Muscle of leg (tissue), 11 donors: ENCODE measurements around the gene CDC42SE2. TPM values are rescaled to one million over a fixed set of nuclear protein-coding genes. Genes with fewer than 3 reads are reported as not detected.
A peak's percentile ranks its signal among the peaks of the same experiment; 100 is the strongest.
"Not testable (repeated sequence)": the region's sequence is repeated elsewhere in the genome, so short reads cannot be mapped to it uniquely, and the experiment has no call there.

Experiments
- DNase-seq: peaks from one replicate; pipeline ENCODE4 v3.0.0; 2013
- H3K27ac ChIP-seq: one replicate; pipeline ENCODE4 v1.5.1; 2013; ENCODE audit warnings: mild to moderate bottlenecking, low read length, control low read depth
- H3K27me3 ChIP-seq: one replicate; pipeline ENCODE4 v1.6.1; 2013; ENCODE audit warnings: low read length; ENCODE audit not compliant: control insufficient read depth, insufficient read depth
- H3K36me3 ChIP-seq: one replicate; pipeline ENCODE4 v1.6.1; 2013; ENCODE audit warnings: low read length; ENCODE audit not compliant: control insufficient read depth, insufficient read depth
- H3K4me1 ChIP-seq: one replicate; pipeline ENCODE4 v1.6.1; 2013; ENCODE audit warnings: low read length; ENCODE audit not compliant: control insufficient read depth, insufficient read depth
- H3K4me3 ChIP-seq: one replicate; pipeline ENCODE4 v1.5.1; 2013; ENCODE audit warnings: low read length, control low read depth
- H3K9me3 ChIP-seq: replicated peaks from 2 replicates; pipeline ENCODE4 v1.6.1; 2013; ENCODE audit warnings: low read depth, low read length; ENCODE audit not compliant: control insufficient read depth
- WGBS: methylation state at CpG from one replicate; pipeline ENCODE4 v1.1.5; 2013; ENCODE audit warnings: missing lambda C conversion rate; ENCODE audit not compliant: insufficient coverage; 5-methylcytosine and 5-hydroxymethylcytosine counted together
- polyA plus RNA-seq, 8 donors: library from polyadenylated mRNA; unstranded; fragments of 120-200 nt; gene quantifications; one replicate each; pipeline versions ENCODE4 v1.2.1 to v1.2.3, GENCODE V29; 2013; ENCODE audit warnings: inconsistent platforms in 1 of 8, low replicate concordance in 1 of 8; ENCODE audit not compliant: insufficient read length in 8 of 8, insufficient read depth in 1 of 8
- total RNA-seq: library from RNA; stranded (reverse); fragments of 120-200 nt; gene quantifications from one replicate; pipeline ENCODE4 v1.2.4, GENCODE V29; 2013

Gene CDC42SE2
- total and polyA plus RNA-seq, 9 donors: 19.7 to 27.3 (median 24.4) TPM

DNA sequence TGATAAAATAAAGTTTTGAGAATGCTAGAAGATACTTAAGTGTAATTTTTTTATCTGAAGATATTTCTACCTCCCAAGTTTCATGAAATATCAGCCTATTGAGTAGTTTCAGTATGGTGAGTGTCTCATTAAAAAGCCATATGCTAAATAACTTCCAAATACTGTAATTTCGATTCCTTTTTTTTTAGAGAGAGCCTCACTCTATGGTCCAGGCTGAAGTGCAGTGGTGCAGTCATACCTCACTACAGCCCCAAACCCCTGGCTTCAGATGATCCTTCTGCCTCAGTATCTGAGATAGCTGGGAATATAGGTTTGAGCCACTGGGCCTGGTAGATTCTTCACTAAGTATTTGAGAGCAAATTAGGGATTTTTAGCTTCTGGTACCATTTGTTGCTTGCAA is 24.5 kb downstream of the CDC42SE2 start:
- Histone ChIP-seq H3K36me3 (no peaks in the 10 kb centered on the region), H3K4me3 (no peak overlapping the region), H3K27ac (no peak overlapping the region), H3K9me3 (no peaks in the 10 kb centered on the region), H3K4me1 (no peaks in the 10 kb centered on the region), H3K27me3 (no peaks in the 10 kb centered on the region)
- DNase-seq: no peak
- no CpG with 5 or more reads among the region's 1 CpG for WGBS

DNA sequence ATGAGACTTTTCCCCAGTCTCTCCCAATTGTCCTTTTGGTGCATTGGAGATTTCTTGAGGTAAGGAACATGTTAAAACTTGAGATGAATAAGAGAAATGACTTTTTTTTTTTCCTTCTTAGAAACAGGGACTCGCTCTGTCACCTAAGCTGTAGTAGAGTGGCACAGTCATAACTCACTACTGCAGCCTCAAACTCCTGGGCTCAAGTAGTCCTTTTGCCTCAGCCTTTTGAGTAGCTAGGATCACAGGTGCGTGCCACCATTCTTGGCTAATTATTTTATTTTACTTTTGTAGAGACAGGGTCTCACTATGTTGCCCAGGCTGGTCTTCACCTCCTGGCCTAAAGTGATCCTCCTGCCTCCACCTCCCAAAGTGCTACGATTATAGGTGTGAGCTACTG is 25.9 kb downstream of the CDC42SE2 start:
- H3K36me3 ChIP-seq: no peaks in the 10 kb centered on the region
- H3K27me3 ChIP-seq: no peaks in the 10 kb centered on the region
- H3K9me3 ChIP-seq: no peaks in the 10 kb centered on the region
- no peaks in the 10 kb centered on the region for H3K4me1 ChIP-seq
- no peak overlapping the region for H3K27ac ChIP-seq
- no peak overlapping the region for H3K4me3 ChIP-seq
- WGBS: no CpG with 5 or more reads among the region's 3 CpGs
- no peak for DNase-seq

DNA sequence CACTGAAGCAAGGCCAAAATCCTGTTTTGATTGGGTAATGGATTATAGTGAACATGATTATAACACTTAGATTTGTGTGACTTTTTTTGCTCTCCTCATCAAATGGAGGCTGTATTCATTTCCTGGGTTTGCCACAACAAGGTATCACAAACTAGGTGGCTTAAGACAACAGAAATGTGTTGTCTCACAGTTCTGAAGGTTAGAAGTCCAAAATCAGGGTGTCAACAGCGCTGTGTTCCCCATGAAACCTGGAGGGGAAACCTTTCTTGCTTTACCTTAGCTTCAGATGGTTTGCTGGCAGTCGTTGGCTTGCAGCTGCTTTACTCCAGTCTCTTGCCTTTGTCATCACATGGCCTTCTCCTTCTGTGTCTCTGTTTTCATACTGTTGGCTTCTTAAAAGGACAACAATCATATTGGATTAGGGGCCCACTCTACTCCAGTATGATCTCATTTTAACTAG is 32.4 kb downstream of the CDC42SE2 start:
- Histone ChIP-seq H3K36me3 (no peaks in the 10 kb centered on the region), H3K4me3 (no peak overlapping the region), H3K9me3 (no peaks in the 10 kb centered on the region), H3K4me1 (no peaks in the 10 kb centered on the region), H3K27me3 (no peaks in the 10 kb centered on the region), H3K27ac (no peak overlapping the region)
- DNase-seq: no peak
- WGBS: no CpG with 5 or more reads among the region's 2 CpGs

DNA sequence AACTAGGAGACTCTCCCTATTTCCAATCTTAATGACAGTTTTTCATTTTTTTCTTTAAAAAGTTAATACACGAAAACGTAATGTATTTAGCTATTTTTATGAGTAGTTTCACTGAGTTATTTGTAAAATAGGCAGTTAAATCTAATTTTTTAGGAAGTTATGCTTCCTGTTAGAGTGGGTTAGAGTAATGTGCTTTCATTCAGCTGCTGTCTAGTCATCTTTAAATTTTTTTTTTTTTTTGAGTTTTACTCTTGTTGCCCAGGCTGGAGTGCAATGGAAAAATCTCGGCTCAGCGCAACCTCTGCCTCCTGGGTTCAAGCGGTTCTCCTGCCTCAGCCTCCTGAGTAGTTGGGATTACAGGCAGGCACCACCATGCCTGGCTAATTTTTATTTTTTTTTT is 34.0 kb downstream of the CDC42SE2 start:
- Histone ChIP-seq H3K27me3 (no peaks in the 10 kb centered on the region), H3K9me3 (no peaks in the 10 kb centered on the region), H3K4me1 (no peaks in the 10 kb centered on the region), H3K36me3 (no peaks in the 10 kb centered on the region), H3K4me3 (no peak overlapping the region), H3K27ac (no peak overlapping the region)
- WGBS: no CpG with 5 or more reads among the region's 5 CpGs
- DNase-seq: no peak

DNA sequence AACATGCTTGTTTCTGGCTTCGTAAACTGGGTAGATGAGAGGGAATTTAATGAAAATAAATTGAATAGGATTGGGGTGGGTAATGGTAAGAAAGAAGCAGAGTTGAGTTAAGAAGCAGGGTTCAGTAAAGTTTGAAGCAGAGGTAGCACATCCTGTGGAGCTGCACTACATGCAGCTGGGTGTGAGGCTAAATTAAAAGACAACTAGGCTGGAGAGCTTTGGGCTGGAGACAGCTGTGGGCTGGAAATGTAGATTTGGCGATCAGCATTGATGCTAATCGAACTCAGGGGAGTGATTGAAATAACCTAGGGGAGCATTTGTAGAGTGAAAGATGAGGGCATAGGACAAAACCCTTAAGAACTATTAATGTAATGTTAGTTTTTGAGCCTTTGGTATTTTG is 35.6 kb downstream of the CDC42SE2 start:
- H3K9me3 ChIP-seq: no peaks in the 10 kb centered on the region
- DNase-seq: no peak
- WGBS: 78% methylated on average over 3 of the region's 3 CpGs
- H3K36me3 ChIP-seq: no peaks in the 10 kb centered on the region
- no peaks in the 10 kb centered on the region for H3K27me3 ChIP-seq
- H3K27ac ChIP-seq: no peak overlapping the region
- H3K4me3 ChIP-seq: no peak overlapping the region
- H3K4me1 ChIP-seq: no peaks in the 10 kb centered on the region

DNA sequence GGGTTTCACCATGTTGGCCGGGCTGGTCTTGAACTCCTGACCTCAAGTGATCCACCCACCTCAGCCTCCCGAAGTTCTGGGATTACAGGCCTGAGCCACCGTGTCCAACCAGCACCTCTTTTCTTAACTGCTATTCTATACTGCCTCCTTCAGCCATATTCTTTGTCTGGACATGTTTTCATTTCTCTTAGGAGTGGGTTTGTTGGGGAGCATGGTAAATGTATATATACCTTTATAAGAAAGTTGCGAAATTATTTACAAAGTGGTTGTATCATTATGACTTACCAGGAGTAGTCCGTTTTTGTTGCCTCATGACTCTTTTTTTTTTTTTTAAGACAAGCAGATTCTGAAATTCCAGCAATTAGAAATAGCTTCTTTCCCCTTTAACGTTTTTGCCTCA is 38.7 kb downstream of the CDC42SE2 start:
- Histone ChIP-seq H3K4me1 (no peaks in the 10 kb centered on the region), H3K36me3 (no peaks in the 10 kb centered on the region), H3K4me3 (no peak overlapping the region), H3K9me3 (no peaks in the 10 kb centered on the region), H3K27me3 (no peaks in the 10 kb centered on the region), H3K27ac (no peak overlapping the region)
- WGBS: 14% methylated on average over 1 of the region's 6 CpGs
- DNase-seq: no peak

DNA sequence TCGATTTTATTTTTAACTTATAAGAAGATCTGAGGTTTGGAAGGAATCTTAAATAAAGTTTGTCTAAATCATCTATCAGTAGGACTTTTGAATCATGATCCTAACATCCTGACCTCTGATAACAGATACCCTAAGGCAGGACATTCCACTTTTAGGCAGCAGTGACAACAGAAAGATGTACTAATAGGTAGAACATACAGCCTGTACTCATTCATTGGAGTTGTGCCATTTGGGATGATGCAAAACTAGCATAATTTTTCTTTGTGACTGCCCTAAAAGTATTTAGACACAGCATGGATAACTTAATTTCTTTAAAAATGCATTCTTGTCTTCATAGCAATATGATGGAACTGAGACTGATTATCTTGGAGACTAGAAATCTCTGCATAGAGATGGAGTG is 39.7 kb downstream of the CDC42SE2 start:
- H3K27ac ChIP-seq: no peak overlapping the region
- DNase-seq: peak; percentile 16
- no peaks in the 10 kb centered on the region for H3K27me3 ChIP-seq
- H3K4me1 ChIP-seq: no peaks in the 10 kb centered on the region
- no peaks in the 10 kb centered on the region for H3K36me3 ChIP-seq
- no peak overlapping the region for H3K4me3 ChIP-seq
- H3K9me3 ChIP-seq: no peaks in the 10 kb centered on the region
- WGBS: no CpG with 5 or more reads among the region's 1 CpG

DNA sequence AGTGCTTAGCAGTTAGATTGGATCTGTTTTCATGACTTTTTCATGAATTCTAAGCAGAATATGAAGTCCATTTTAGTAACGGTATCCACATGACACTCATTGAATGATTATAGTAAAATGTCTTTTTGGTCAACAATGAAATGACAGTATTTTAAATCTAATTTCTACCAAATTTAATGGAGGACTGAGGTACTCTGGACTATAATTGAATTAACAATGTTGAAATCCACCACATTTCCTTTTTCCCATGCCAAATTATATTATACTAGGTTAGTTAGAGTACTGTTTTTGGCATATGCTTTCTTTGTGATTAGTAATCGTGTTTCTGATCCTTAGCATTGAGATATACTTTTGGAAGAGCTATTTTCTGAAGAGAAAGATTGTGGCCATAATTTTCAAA is 40.6 kb downstream of the CDC42SE2 start:
- no CpG with 5 or more reads among the region's 2 CpGs for WGBS
- Histone ChIP-seq H3K27ac (no peak overlapping the region), H3K27me3 (no peaks in the 10 kb centered on the region), H3K4me1 (no peaks in the 10 kb centered on the region), H3K4me3 (no peak overlapping the region), H3K36me3 (no peaks in the 10 kb centered on the region), H3K9me3 (no peaks in the 10 kb centered on the region)
- no peak for DNase-seq

DNA sequence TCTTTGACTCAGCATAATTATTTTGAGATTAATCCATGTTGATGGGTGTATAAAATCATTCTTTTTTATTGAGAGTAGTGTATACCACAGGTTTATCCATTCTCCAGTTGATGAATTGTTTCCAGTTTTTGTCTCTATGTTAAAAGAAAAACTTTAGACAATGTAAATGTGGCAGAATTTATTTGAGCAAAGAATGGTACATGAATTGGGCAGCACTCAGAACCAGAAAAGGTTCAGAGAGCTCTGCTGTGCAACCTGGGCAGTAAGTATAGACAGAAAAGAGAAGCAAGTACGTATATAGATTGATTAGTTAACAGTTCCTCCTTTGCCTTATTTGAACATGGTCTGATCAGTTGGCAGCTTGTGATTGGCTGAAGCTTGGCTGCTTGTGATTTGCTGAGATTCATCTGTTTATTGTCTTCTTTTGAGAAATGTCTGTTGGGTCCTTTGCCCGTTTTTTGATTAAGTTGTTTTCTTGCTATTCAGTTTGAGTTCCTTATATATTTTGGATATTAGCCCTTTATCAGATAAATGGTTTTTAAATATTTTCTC is 41.4 kb downstream of the CDC42SE2 start:
- 100% methylated on average over 1 of the region's 2 CpGs for WGBS
- no peaks in the 10 kb centered on the region for H3K4me1 ChIP-seq
- no peaks in the 10 kb centered on the region for H3K27me3 ChIP-seq
- DNase-seq: no peak
- H3K4me3 ChIP-seq: no peak overlapping the region
- no peaks in the 10 kb centered on the region for H3K36me3 ChIP-seq
- H3K27ac ChIP-seq: no peak overlapping the region
- no peaks in the 10 kb centered on the region for H3K9me3 ChIP-seq

DNA sequence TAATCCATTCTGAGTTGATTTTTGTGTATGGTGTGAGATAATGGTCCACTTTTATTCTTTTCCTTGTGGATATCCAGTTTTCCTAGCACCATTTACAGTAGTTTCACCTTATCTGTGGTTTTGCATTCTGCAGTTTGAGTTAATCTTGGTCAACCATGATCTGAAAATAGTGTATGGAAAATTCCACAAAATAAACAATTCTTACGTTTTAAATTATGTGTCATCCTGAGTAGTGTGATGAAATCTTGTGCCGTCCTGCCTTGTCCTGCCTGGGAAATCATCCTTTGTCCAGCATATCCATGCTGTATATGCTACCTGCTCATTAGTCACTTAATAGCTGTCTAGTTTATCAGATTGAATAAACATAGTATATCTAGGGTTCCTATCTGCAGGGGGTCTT is 42.1 kb downstream of the CDC42SE2 start:
- DNase-seq: no peak
- no CpG with 5 or more reads among the region's 2 CpGs for WGBS
- Histone ChIP-seq H3K27ac (no peak overlapping the region), H3K4me3 (no peak overlapping the region), H3K9me3 (no peaks in the 10 kb centered on the region), H3K36me3 (no peaks in the 10 kb centered on the region), H3K4me1 (no peaks in the 10 kb centered on the region), H3K27me3 (no peaks in the 10 kb centered on the region)

DNA sequence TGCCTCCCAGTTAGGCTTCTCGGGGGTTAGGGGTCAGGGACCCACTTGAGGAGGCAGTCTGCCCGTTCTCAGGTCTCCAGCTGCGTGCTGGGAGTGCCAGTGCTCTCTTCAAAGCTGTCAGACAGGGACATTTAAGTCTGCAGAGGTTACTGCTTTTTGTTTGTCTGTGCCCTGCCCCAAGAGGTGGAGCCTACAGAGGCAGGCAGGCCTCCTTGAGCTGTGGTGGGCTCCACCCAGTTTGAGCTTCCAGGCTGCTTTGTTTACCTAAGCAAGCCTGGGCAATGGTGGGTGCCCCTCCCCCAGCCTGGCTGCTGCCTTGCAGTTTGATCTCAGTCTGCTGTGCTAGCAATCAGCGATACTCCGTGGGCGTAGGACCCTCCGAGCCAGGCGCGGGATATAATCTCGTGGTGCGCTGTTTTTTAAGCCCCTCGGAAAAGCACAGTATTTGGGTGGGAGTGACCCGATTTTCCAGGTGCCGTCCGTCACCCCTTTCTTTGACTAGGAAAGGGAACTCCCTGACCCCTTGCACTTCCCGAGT is 48.5 kb downstream of the CDC42SE2 start:
- 92% methylated on average over 13 of the region's 16 CpGs for WGBS

More for the DNA sequence above, 48.5 kb downstream of the CDC42SE2 start:
- H3K27me3 ChIP-seq, DNase-seq, H3K4me1 ChIP-seq, H3K27ac ChIP-seq, H3K4me3 ChIP-seq, H3K36me3 ChIP-seq, H3K9me3 ChIP-seq: not testable (repeated sequence)
